ENCODE results near the gene NUDCD2. TPM values are rescaled to one million over a fixed set of nuclear protein-coding genes. Genes with fewer than 3 reads are reported as not detected.

NUDCD2 gene
- total and polyA plus RNA-seq, 9 of the 15 experiments (the other 6 are each of a cell fraction or from before 2014, with no cell fraction given): 14.6 to 76.9 (median 32.5) TPM

GRCh38 chr5:163505368-163506094 is 45.6 kb upstream of the NUDCD2 start, which contains the start of gene MAT2B (continued):
- TF ChIP-seq TAF9B (IDR thresholded peaks at IDR 0.05; ENCODE audit: partially characterized antibody): peak; percentile 78
- no peak for TF ChIP-seq ZNF785 (CRISPR knock-in tag; IDR thresholded peaks at IDR 0.05)
- TF ChIP-seq BCOR (IDR thresholded peaks at IDR 0.05): no peak
- TF ChIP-seq MECOM (CRISPR knock-in tag; IDR thresholded peaks at IDR 0.05): no peak
- peak; percentile 97 for TF ChIP-seq ZNF384 (IDR thresholded peaks at IDR 0.05; ENCODE audit: low read depth, low read length)
- TF ChIP-seq MCM7 (IDR thresholded peaks at IDR 0.05): no peak
- peak; percentile 84 for TF ChIP-seq ELF2 (CRISPR knock-in tag; IDR thresholded peaks at IDR 0.05)
- TF ChIP-seq ATF3 (IDR thresholded peaks at IDR 0.05): no peak
- TF ChIP-seq ATF3 (CRISPR knock-in tag; conservative IDR thresholded peaks at IDR 0.05): no peak
- no peak for TF ChIP-seq NR2C2 (CRISPR knock-in tag; IDR thresholded peaks at IDR 0.05)
- TF ChIP-seq NR2C2 (tag; IDR thresholded peaks at IDR 0.05): peak; percentile 94
- no peak for TF ChIP-seq TSC22D4 (tag; IDR thresholded peaks at IDR 0.05)
- TF ChIP-seq RBM14 (IDR thresholded peaks at IDR 0.05; ENCODE audit: borderline replicate concordance, insufficient read depth, low read depth, low read length): no peak
- no peak for TF ChIP-seq ZNF561 (CRISPR knock-in tag; conservative IDR thresholded peaks at IDR 0.05)
- no peak for TF ChIP-seq KLF10 (CRISPR knock-in tag; IDR thresholded peaks at IDR 0.05)
- peak; percentile 20 for TF ChIP-seq CHD1 (IDR thresholded peaks at IDR 0.05; ENCODE audit: low read length)
- TF ChIP-seq EWSR1 (IDR thresholded peaks at IDR 0.05; ENCODE audit: borderline replicate concordance, low read depth, partially characterized antibody): no peak
- no peak for TF ChIP-seq NFE2L1 (tag; IDR thresholded peaks at IDR 0.05; ENCODE audit: borderline replicate concordance, low read depth)
- TF ChIP-seq MEF2D (tag; conservative IDR thresholded peaks at IDR 0.05; ENCODE audit: low read depth): no peak
- TF ChIP-seq PCBP2 (IDR thresholded peaks at IDR 0.05; ENCODE audit: low read depth, low read length, poor library complexity, severe bottlenecking): no peak
- no peak for TF ChIP-seq TSHZ1 (CRISPR knock-in tag; IDR thresholded peaks at IDR 0.05)
- no peak for TF ChIP-seq SMARCA5 (IDR thresholded peaks at IDR 0.05)
- peak; percentile 93 for TF ChIP-seq GABPA (tag; conservative IDR thresholded peaks at IDR 0.05; ENCODE audit: low read depth)
- no peak for TF ChIP-seq ZEB2 (IDR thresholded peaks at IDR 0.05)
- no peak for TF ChIP-seq HNRNPUL1 (IDR thresholded peaks at IDR 0.05; ENCODE audit: low read length)
- no peak for TF ChIP-seq RBM15 (IDR thresholded peaks at IDR 0.05; ENCODE audit: insufficient read depth, low read length)
- peak; percentile 72; the same call in 1 of the 2 replicates for TF ChIP-seq ESRRA (IDR thresholded peaks at IDR 0.05; ENCODE audit: borderline replicate concordance, low read depth)

Measured in K562 (cell line).